K562 treated with DMSO at 1 percent for 48 hours (cell line): Measurements from ENCODE around the gene OR4S2. TPM values are rescaled to one million over a fixed set of nuclear protein-coding genes. Genes with fewer than 3 reads are reported as not detected.

Experiments
- total RNA-seq: library from RNA; unstranded; fragments of 300-600 nt; gene quantifications from 2 replicates; pipeline ENCODE4 v1.2.3, GENCODE V29; 2022; ENCODE audit warnings: low replicate concordance; ENCODE audit errors: extremely low read depth

OR4S2 gene
- total RNA-seq, result not detected in 2 replicates

GRCh38 chr11:55648027-55648426 is at the start of gene OR4S2:
Gene OR4S2, plus strand, starts transcription at chr11:55648327. Its CDS starts 2,577 bp downstream, at chr11:55650904.

GRCh38 chr11:55607545-55607944 is 40.6 kb upstream of the OR4S2 start, which contains the start of gene OR4C11:
Gene OR4C11, minus strand, starts transcription at chr11:55607645. Its CDS starts 3,272 bp downstream, at chr11:55604373.

GRCh38 chr11:55634813-55635212 is 13.3 kb upstream of the OR4S2 start, which contains the start of gene OR4P4:
Gene OR4P4, plus strand, starts transcription at chr11:55635113.

GRCh38 chr11:55661901-55662300 is 13.8 kb downstream of the OR4S2 start, which contains the start of gene OR4C6:
Gene OR4C6, plus strand, starts transcription at chr11:55662201. Its CDS starts 2,966 bp downstream, at chr11:55665167.

Other genes starting within 250 kb of the OR4S2 start
- gene OR4C15, start 93.9 kb upstream of the OR4S2 start, total RNA-seq, result not detected in 2 replicates
- gene OR4C16, start 76.2 kb upstream of the OR4S2 start, total RNA-seq, result not detected in 2 replicates
- gene OR4C11, start 40.7 kb upstream of the OR4S2 start, total RNA-seq, result not detected in 2 replicates
- not detected in 2 replicates for gene OR4P4, start 13.2 kb upstream of the OR4S2 start, total RNA-seq
- not detected in 2 replicates for gene OR4C6, start 13.9 kb downstream of the OR4S2 start, total RNA-seq
- gene OR5D13, start 125.1 kb downstream of the OR4S2 start, total RNA-seq, result not detected in 2 replicates
- not detected in 2 replicates for gene OR5D14, start 147.2 kb downstream of the OR4S2 start, total RNA-seq
- not detected in 2 replicates for gene OR5L1, start 163.0 kb downstream of the OR4S2 start, total RNA-seq
- not detected in 2 replicates for gene OR5D18, start 171.3 kb downstream of the OR4S2 start, total RNA-seq
- gene OR5L2, start 178.9 kb downstream of the OR4S2 start, total RNA-seq, result not detected in 2 replicates
- gene OR5D16, start 190.4 kb downstream of the OR4S2 start, total RNA-seq, result not detected in 2 replicates
- not detected in 2 replicates for gene TRIM51, start 235.0 kb downstream of the OR4S2 start, total RNA-seq